Inflammatory macrophage treated with lipopolysaccharide for 4 hours (primary cell): ENCODE measurements around the gene FGD3.

ENCODE experiments used
- DNase-seq: peaks from one replicate; pipeline ENCODE4 v3.0.0-alpha.2; 2020

Gene FGD3

GRCh38 chr9:93081081-93081529 is 133.8 kb downstream of the FGD3 start:
- DNase-seq = no peak

- peak; percentile 64 for DNase-seq
Measured at GRCh38 chr9:93081931-93082330, 134.6 kb downstream of the FGD3 start.

- no peak for DNase-seq
Measured at GRCh38 chr9:93082841-93083411, 135.6 kb downstream of the FGD3 start.

- DNase-seq = peak; percentile 92
Measured at GRCh38 chr9:93083592-93084470, 136.5 kb downstream of the FGD3 start.

- DNase-seq = no peak
Measured at GRCh38 chr9:93084471-93084881, 137.2 kb downstream of the FGD3 start.

GRCh38 chr9:93085676-93086075 is 138.4 kb downstream of the FGD3 start:
- no peak for DNase-seq
